Spleen (tissue), 7 donors: ENCODE measurements around the gene PVALB.

Source experiments
- CTCF ChIP-seq, 11 experiments: fragments of 200-600 bp in 7 of 11; fragments of 450-650 bp in 4 of 11; sonication (generic) in 4 of 11; IDR thresholded peaks in 8 of 11; conservative IDR thresholded peaks in 3 of 11; 1 replicate in 7 of 11; 2 replicates in 4 of 11; pipeline versions ENCODE4 v1.4.0 to v1.8.0; 2016 to 2021; ENCODE audit warnings: antibody characterized with exemption in 11 of 11, inconsistent platforms in 4 of 11, mild to moderate bottlenecking in 1 of 11
- POLR2A ChIP-seq, 3 donors: fragments of 450-650 bp; IDR thresholded peaks; one replicate each; pipeline ENCODE4 v1.5.1; 2017; ENCODE audit warnings: antibody characterized with exemption in 3 of 3, mild to moderate bottlenecking in 1 of 3
- donor health status: DM: no; HTN: no; CAD: no; lungs with moderate emphysema.
- donor health status: DM: no; HTN: no; CAD: no.
- donor health status: DM: no; HTN: no; CAD: no.

GRCh38 chr22:36860017-36860416, 43.2 kb upstream of the PVALB start:
- TF ChIP-seq POLR2A (IDR thresholded peaks at IDR 0.05) (no peak), CTCF (IDR thresholded peaks at IDR 0.05 in 8 of 11, conservative IDR thresholded peaks at IDR 0.05 in 3 of 11) (no peak)
